Measurements from ENCODE around the gene DELE1.

Gene DELE1

DNA sequence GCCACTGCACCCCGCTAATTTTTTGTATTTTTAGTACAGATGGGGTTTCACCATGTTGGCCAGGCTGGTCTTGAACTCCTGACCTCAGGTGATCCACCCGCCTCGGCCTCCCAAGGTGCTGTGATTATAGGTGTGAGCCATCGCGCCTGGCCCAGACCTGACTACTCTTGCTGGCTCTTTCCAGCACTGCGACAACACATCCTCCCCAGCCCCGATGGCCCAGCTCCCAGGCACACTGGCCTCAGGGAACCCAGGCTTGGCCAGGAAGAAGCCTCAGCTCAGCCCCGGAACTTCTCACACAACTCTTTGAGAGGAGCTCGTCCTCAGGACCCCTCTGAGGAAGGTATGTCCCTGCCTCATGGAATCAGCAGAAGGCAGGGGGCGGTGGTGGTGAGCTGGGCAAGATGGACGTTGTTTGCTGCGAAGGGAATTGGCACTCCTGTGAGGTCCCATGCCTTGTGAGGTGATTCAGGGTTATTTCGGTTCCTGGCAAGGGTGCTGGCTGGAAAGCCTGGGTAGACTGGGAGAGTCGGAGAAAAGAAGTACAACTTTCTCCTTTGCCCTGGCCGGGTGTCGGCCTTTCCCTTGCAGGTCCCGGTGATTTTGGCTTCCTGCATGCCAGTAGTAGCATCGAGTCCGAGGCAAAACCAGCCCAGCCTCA is 5.9 kb downstream of the DELE1 start:
- DNase-seq, result no peak

DNA sequence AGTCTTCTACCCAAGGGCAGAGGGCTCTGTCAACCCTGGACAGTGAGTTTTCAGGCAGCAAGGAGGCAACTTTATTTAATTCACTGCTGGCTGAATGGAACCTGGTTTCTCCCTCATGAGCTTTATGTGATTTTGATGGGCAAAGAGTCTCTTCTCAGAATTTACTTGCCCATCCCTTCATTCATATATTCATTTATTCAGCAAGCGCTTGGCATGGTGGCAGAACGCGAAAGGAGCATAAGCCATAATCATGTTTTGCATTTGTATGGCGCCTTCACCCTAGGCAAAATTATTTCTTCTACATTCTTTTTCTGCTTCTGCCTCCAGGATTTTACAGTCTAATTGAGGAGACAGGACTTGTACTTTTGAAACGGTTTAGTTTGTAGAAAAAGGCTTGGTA is 8.0 kb downstream of the DELE1 start:
- DNase-seq, result no peak

DNA sequence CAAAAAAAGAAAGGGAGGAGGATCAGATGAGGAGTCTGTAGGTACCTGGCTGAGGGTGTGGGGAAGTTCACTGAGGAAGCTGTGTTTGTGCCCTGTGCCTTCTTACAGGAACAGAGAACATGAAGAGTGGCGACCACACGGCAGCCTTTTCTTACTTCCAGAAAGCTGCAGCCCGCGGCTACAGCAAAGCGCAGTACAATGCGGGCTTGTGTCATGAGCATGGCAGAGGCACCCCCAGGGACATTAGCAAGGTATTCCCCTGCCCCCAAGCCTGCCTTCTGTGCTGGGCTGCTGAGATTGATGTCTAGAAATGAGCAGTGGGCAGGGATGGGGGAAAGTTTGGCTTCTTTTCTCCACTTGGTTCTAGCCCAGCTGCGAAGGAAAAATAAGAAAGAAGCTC is 9.5 kb downstream of the DELE1 start:
- DNase-seq, result no peak

DNA sequence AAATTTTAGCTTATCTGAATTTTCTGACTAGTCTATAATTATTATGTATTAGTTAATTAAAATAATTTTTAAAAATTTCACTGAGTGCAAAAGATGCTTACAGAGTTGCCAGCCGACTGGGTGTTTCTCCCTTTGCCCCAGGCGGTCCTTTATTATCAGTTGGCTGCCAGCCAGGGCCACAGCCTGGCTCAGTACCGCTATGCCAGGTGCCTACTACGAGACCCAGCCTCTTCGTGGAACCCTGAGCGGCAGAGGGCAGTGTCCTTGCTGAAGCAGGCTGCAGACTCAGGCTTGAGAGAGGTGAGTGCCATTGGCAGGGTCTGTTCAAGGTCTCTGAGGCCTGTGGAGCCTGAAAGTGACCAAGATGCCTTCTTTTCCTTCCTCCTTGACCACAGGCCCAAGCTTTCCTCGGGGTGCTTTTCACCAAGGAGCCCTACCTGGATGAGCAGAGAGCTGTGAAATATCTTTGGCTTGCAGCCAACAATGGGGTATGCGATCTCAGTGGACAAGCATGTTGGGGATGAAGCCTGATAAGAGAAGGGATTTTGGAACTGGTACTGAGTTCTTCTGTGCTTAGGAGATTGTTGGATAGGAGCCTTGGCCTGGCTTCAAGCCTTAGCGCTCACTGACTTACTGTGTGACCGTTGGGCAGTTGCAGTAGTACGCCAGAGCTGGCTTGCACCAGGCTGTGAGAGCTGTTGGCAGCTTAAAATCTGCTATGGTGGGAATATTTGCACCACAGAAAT is 10.6 kb downstream of the DELE1 start:
- no peak for DNase-seq

DNA sequence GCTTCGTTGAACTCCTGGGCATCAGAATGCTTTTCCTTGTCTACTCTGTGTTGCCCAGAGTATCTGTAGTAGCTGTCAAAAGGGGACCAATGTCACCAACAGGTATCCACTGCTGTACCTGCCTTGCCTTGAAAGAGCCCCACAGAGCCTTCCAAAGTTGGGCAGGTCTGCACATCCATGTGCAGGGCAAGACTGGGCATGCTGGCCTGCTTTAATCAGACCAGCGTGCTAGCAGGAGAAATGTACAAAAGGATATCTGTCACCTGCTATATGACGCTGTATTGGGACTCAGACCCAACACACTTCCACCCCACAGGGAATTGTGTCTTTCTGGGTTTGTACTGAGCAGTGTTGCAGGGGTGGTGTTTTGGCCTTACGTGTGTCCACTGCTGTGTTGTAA is 11.9 kb downstream of the DELE1 start:
- no peak for DNase-seq

DNA sequence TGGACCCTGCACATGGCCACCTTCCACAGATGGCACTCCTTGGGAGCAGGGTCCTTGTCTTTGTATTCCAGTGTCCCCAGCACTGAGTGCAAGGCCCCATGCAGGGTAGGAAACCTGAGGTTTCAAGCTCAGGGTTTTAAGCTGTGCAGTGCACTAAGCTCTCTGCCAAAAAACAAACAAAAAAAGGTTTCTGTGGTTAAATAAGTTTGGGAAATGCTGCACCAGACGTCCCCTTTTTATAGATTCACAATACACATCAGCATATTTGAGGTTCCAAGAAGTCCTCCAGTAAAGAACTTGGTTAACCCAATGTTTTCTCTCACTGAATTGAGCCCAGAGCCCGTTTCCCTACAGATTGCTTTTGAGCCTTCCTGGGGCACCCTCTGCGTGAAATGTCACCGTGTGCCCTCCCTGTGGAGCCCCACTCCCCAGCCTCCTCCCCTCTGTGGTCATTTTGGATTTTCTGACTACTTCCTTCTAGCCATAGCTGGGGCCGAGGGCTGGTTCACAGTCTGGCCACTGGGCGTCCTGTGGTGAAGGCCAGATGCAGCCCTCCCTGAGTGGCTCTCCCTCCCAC is 17.1 kb downstream of the DELE1 start:
- no peak for DNase-seq

DNA sequence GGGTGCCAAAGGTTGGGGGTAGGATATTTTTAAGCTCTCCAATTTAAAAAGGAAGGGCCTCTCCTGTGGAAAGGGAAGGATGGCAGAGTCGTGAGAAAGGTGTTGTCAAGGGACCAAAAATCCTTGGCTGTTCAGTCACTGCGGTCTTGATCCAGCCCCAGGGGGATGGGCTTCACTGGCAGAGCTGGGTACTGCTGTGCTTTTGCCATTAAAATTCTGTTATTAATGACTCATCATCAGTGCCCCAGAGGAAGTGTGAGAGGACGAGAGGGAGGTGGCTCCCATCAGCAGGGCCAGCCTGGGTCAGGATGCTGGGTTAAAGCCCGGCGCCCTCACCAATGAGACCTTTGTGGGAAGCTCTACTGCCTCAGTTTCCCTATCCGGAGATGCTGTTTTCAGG is 17.6 kb downstream of the DELE1 start:
- no peak for DNase-seq

DNA sequence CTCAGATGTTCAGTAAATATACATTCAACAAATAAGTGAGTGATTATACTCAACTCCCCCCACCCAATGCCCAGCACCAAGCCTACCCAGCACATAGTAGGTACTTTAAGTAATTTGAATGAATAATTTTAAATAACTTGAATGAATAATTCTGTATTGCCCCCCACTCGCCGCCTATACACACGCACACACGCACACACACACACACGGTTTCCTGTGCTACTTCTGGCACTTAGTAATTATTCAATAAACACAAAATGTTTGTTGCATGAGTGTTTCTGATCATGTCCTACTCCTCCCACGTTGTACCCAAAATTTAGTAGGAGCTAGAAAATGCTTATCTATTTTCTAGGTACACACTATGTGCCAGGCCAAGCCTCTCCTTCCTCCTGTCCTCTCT is 18.1 kb downstream of the DELE1 start:
- DNase-seq, result no peak

DNA sequence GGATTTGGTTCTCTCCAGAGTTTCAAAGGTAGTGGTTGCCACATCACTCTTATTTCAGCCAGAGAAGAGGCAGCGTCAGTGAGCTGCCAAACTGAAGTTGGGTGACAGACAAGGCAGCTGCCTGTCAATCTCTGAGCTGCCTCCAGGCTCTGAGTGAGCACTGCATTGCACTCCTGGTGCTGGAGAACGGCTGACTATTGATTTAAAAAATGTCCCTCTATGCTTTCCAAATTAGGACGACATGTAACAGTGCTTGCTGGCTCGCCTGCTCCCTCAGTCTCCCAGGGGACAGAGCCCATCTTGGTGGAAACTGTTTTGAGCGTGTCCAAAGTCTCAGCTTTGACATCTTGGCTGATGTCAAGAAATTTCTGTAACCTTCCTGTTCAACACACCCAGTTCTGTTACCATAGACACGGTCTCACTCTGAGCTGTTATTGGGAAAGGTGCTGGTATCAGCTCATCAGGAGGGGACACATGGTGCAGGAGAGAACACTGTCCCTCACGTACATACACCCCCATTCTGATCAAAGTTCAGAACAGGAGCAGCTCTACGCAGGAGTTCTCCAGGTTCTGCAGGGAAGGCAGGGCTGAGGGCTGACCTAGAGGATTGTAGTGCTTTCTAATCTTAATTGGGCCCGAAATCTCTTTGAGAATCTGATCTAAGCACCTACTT is 18.6 kb downstream of the DELE1 start:
- DNase-seq, result no peak

DNA sequence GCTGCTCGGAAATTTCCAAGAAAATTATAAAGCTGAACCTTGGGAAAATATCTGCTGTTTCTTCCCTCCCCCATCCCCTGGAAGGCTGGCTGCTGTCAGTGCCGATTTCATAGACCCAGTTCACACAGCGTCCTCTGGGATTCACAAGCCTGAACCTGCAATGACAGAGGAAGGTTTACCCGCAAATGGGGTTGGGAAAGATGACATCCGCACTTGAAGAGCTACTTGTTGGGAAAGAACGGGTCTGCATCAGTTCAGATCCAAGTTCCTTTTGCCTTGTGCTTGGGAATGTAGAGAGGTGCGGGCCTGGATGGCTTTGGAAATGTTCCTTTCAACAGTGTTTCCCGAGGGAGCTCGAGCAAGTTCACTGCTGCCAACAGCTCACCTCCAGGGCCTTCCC is 20.4 kb downstream of the DELE1 start:
- no peak for DNase-seq

DNA sequence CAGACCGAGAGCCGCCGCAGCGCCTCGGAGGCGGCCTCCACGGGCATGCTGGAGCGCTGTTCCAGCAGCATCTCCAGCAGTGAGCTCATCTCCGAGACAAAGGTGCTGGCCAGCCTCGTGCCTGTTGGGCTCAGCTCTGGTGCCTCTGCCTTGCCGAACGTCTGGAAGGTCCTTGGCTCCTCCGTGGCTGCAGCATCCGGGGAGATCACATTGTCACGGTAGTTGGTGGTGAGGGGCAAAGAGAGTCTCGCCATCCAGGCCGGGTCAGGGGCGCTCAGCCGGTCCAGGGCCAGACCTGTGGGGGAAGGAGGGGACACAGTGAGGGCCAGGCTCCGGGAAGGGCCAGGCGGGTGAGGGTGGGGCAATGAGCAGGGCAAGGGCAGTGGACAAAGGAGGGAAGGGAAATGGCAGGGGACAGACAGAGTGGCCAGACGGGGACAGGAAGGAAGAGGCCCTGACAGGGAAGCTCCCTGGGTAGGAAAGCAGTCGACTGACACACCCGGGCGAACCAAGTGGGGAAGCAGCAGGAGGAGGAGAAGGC is 21.9 kb downstream of the DELE1 start:
- DNase-seq, result no peak

DNA sequence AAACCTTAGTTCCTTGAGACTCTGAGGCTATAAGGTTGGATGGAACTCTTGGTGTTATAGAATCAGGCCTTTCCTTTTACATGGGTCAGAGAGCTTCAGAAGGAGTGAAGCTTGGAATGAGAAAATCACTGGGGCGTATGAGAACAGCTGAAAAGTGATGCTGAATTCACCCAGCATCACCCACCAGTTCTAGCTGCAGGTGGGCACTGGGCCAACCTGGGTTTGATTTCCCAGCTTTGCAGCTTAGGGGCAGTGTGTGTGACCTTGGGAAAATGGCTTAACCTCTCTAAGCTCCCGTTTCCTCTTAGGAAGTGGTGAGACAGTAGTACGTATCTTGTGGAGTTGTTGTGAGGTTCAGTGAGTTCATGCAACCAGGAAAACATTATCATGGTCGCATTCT is 23.6 kb downstream of the DELE1 start:
- DNase-seq, result no peak

DNA sequence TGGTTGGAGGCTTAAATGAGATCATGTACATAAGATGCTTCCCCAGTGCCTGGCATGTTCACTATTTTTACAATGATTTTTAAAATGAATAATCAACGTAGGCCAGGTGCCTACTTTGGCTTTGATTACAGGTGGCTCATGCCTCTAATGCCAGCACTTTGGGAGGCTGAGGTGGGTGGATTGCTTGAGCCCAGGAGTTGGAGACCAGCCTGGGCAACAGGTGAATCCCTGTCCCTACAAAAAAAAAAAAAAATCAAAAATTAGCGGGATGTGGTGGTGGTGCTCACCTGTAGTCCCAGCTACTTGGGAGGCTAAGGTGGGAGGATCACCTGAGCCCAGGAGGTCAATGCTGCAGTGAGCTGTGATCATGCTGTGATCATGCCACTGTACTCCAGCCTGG is 25.1 kb downstream of the DELE1 start:
- DNase-seq, result no peak

DNA sequence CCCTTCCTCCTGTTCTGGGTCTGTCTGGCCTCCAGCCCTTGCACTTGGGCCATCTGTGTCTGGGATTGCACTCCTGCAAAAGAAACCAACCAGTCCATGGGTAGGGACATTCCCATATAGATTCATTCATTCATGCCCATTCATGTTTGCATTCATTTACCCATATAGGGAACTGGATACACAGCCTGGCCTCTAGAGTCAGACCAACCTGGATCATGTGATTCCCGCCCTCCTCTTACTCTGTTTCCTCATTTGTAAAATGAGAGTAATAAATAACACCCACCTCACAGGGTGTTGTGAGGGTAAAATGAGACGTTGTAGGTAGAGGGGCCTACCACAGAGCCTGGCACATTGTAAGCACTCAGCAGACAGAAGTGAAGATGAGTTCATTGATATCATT is 25.8 kb downstream of the DELE1 start:
- DNase-seq, result no peak

DNA sequence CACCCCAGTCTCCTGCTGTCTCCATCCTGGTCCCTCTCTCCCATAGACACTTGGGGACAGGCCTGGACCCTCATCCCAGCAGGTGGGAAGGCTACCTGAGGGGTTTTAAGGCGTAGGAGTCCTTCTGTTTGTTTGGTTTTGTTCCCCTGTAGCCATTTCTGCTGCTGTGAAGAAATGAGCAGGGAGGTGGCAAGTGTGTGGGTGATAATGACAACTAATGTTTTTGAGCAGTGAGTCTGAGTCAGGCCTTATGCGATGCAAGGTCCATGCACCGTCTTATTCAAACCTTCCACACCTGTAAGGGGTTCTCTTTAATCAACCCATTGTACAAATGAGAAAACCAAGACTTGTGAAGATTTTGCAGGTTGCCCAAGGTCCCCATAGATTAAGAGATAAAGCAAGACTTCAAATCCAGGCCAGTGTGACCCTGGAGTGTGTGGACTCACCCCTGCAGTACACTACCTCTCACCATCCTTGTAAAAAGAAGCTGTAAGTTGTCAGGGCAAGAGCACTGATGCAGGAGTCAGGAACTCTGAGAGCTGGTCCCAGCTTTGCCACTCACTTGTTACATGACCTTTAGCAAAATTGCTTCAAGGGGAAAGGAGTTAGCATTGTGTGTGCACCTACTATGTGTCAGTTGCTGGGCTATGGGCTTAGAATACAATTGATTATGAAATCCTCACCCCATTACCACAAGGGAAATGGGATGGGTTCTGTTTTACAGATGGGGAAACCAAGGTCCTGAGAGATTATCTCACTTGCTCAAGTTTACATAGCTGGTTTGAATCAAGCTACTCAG is 26.7 kb downstream of the DELE1 start:
- DNase-seq, result no peak

DNA sequence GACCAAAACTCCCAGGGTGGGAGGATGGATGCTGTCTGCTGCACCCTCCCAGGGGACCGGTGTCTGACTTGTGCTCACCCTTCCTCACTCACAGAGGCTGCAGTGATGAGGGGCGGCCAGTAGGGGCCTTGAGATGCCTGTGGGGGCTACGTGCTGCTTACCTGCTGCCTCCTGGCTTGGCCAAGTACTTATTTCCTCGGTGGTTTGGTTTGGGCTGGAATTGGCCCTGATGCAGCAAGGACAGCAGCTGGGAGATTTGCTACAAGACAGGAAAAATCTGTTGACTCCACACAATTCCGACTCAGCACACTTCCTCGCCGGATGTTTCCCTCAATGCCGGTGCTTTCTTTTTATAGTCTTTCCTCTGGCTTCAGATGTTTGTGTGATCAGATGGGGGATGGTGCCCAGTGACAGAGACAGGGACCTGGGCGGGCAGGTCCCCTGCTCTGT is 27.7 kb downstream of the DELE1 start:
- DNase-seq, result no peak

DNA sequence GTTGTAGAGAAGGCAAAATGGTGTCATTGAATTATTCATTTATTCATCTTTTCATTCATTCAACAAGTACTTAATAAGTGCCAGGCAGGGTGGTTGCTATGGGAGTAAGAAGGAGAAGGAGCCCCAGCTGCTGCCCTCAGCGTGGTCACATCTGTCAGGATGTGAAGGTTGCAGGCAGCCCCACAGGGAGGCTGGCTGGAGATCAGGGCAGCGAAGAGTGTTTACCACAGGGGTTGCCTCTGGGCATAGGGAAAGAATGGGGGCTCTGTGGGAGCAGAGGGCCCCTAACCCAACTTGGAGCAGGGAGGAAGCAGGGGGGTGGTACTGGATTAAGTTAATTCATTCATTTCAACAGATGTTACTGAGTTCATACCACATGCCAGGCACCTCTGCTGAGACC is 28.3 kb downstream of the DELE1 start:
- no peak for DNase-seq

DNA sequence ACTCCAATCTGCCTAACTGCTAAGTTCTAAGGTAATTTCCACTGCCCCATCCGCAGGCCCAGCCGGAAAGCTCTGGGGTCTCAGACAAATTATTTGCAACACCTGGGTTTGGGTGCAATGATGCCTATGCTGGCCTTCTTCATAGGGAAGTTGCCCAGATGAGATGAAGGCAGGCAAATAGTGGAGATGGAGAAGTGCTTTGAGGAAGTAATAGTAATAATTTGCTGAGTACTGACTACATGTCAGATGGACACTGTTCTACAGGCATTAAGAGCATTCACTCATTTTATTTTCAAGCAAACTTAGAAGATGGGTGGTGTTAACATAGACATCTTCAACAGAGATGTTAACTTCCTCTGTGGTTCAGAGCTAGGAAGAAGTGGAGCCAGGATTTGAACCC is 30.5 kb downstream of the DELE1 start:
- DNase-seq, result no peak

DNA sequence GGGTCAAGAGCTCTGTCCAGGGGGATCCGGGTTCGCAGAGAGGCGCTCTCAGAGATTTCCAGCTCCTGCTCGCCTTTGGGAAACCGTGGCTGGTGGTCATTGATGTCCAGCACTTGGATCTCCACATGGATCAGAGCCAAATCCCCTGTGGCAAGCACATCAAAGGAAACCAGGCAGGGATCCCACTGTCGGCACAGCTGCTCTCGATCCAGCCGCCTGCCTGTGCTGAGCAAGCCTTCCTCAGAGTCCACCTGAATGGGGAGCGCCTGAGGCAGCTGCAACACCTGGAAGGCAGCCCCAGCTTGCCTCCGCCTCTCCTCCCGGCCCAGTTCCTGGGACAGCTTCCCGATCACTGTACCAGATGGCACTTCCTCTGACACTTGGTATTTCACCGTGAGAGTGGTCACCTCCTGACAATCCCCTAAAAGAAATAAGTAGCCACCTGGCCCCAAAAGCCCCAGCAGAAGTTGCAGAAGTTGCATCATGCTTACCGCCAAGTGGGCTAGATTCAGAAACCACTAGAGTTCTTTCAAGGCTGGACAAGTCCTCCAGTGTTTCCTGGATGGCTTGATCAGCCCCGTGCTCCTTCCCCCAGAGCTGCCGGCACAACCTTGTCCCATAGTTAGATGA is 33.8 kb downstream of the DELE1 start:
- no peak for DNase-seq

DNA sequence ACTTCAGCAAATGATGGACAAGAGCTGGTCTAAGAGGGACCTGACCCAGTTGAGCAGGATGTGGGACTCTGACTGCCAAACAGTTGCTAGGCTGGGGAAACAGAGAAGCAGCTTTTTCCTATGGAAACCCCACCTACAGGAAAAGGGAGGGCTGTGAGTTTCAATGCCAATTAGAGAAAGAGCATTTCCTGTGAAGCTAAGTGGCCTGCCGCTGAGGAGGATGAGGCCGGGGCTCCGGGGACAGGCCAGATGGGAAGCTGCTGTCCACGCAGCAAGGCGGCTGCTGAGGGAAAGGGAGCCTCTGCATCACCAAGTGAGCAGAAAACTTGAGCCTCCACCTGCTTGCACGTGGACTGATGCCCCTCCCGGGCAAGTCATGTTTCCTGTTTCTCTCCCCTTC is 34.4 kb downstream of the DELE1 start, which contains the start of gene PCDH12:
Gene PCDH12 (minus strand): TSS at position 90 of the 400 bp plus-strand sequence. CDS start 351 bp downstream, outside the sequence.
- DNase-seq, result no peak

DNA sequence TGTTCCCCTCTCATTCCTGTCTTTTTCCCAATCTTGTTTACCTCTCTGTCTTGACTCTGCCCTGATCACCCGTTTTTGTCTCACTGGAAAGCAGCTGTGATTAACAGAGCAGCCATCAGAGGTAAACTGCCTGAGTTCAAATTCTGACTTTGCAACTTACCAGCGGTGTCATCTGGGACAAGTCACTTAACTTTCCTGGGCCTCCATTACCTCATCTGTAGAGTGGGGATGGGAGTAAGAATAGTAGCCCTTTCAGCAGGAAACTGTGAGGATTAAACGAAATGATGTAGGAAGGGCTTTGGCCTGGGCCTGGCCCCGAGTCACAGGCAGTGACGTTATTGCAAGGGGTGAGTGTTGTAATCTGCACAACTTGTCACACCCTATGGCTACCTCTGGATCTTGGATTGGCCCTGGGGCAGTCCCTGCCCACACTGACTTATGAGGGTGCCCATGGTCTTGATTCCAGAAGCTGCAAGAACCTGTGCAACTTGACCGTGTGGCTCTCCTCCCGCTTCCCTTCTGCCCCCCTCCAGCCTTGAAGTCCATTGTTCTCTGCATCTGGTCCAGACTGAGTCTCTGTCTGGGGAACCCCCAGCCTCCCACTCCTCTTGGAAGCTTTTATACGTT is 35.0 kb downstream of the DELE1 start:
- DNase-seq, result no peak

DNA sequence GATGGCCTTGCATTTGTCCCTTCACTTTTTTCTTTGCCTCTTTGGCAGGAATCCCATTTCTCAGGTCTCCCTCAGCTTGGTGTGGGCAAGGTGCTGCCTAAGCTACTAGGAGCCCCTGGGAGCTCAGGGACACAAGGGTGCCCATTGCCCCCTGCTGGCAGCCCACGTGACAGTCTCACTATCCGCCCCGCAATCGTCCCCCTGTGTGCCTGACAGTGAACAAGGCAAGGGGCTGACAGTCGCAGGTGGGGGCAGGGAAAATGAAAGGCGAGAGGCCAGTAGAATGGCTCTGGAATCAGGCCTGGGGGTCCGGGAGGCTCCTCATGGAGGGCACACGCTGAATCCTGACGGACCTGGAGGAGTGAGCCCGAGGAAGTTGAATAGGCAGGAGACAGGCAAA is 36.3 kb downstream of the DELE1 start:
- DNase-seq, result peak; percentile 25

Measured in CD4-positive, alpha-beta T cell treated with Interleukin-21 for 1 hour (primary cell).